Mesendoderm (in vitro differentiated cells): ENCODE measurements around the gene ZBTB7C.

ENCODE experiments used
- DNase-seq: peaks from one replicate; pipeline ENCODE4 v3.0.0; 2013
- H2AK5ac ChIP-seq: 2 replicates; pipeline ENCODE4 v1.6.1; 2013; ENCODE audit warnings: low read length, inconsistent platforms
- H2BK120ac ChIP-seq: 2 replicates; pipeline ENCODE4 v1.6.1; 2013; ENCODE audit warnings: low read depth, mild to moderate bottlenecking, low read length, moderate library complexity, mixed read lengths
- H2BK15ac ChIP-seq: replicated peaks from 2 replicates; pipeline ENCODE4 v1.6.1; 2013; ENCODE audit warnings: low read depth, mild to moderate bottlenecking, moderate library complexity
- H2BK5ac ChIP-seq: 2 replicates; pipeline ENCODE4 v1.6.1; 2013; ENCODE audit warnings: low read length, inconsistent platforms
- H3K18ac ChIP-seq: 2 replicates; pipeline ENCODE4 v1.6.1; 2013; ENCODE audit warnings: mild to moderate bottlenecking, low read length, mixed read lengths
- H3K23ac ChIP-seq: one replicate; pipeline ENCODE4 v1.6.1; 2013; ENCODE audit warnings: low read length
- H3K27ac ChIP-seq: 2 replicates; pipeline ENCODE4 v1.5.1; 2013; ENCODE audit warnings: low read depth, mild to moderate bottlenecking, inconsistent platforms, low read length, moderate library complexity
- H3K27me3 ChIP-seq: 2 replicates; pipeline ENCODE4 v1.6.1; 2013; ENCODE audit warnings: low read length, control low read depth, mild to moderate bottlenecking, inconsistent platforms; ENCODE audit not compliant: insufficient read depth, poor library complexity
- H3K36me3 ChIP-seq: 2 replicates; pipeline ENCODE4 v1.6.1; 2013; ENCODE audit warnings: low read length, inconsistent platforms; ENCODE audit not compliant: control insufficient read depth, insufficient read depth
- H3K4ac ChIP-seq: one replicate; pipeline ENCODE4 v1.6.1; 2013; ENCODE audit warnings: low read depth, mild to moderate bottlenecking, low read length, moderate library complexity
- H3K4me1 ChIP-seq: 2 replicates; pipeline ENCODE4 v1.6.1; 2013; ENCODE audit warnings: low read depth, low read length, inconsistent platforms; ENCODE audit not compliant: control insufficient read depth
- H3K4me2 ChIP-seq: 2 replicates; pipeline ENCODE4 v1.6.1; 2013; ENCODE audit warnings: low read length
- H3K4me3 ChIP-seq: 2 replicates; pipeline ENCODE4 v1.5.1; 2013; ENCODE audit warnings: mild to moderate bottlenecking, low read length
- H3K56ac ChIP-seq: one replicate; pipeline ENCODE4 v1.6.1; 2013; ENCODE audit warnings: low read length
- H3K79me1 ChIP-seq: 2 replicates; pipeline ENCODE4 v1.6.1; 2013; ENCODE audit warnings: low read length, inconsistent platforms
- H3K79me2 ChIP-seq: 2 replicates; pipeline ENCODE4 v1.6.1; 2013; ENCODE audit warnings: mild to moderate bottlenecking, low read length; ENCODE audit not compliant: control insufficient read depth, insufficient read depth
- H3K9ac ChIP-seq: 2 replicates; pipeline ENCODE4 v1.6.1; 2013; ENCODE audit warnings: low read length, inconsistent platforms
- H4K5ac ChIP-seq: one replicate; pipeline ENCODE4 v1.6.1; 2013; ENCODE audit warnings: low read length
- H4K8ac ChIP-seq: one replicate; pipeline ENCODE4 v1.6.1; 2013; ENCODE audit warnings: low read depth, mild to moderate bottlenecking, control low read depth, low read length, moderate library complexity
- WGBS: extraction: QIAGEN DNeasy Blood & Tissue Kit; methylation state at CpG from one replicate; pipeline ENCODE4 v1.1.7; 2013; ENCODE audit warnings: low lambda C conversion rate, missing lambda C conversion rate; ENCODE audit not compliant: insufficient coverage; ENCODE audit errors: extremely low coverage; 5-methylcytosine and 5-hydroxymethylcytosine counted together

Gene ZBTB7C

GRCh38 chr18:48323151-48323550 lies 86.0 kb downstream of the ZBTB7C start:
- Histone ChIP-seq H3K79me1 (no peaks in the 10 kb centered on the region), H3K23ac (no peak overlapping the region), H3K4me3 (no peak overlapping the region), H3K27me3 (no peaks in the 10 kb centered on the region), H2BK5ac (no peak overlapping the region), H2BK15ac (no peak overlapping the region), H3K79me2 (no peaks in the 10 kb centered on the region), H3K9ac (no peak overlapping the region), H3K56ac (no peak overlapping the region), H3K4me1 (peaks cover 4% of the 10 kb centered on the region), H3K27ac (no peak overlapping the region), H3K4ac (no peak overlapping the region), H3K4me2 (no peak overlapping the region), H4K8ac (no peak overlapping the region), H3K36me3 (no peaks in the 10 kb centered on the region), H2AK5ac (no peak overlapping the region), H4K5ac (no peak overlapping the region), H2BK120ac (no peak overlapping the region), H3K18ac (no peak overlapping the region)
- no CpG with 5 or more reads among the region's 2 CpGs for WGBS
- no peak for DNase-seq

- Histone ChIP-seq H4K8ac (no peak overlapping the region), H3K4me2 (no peak overlapping the region), H4K5ac (no peak overlapping the region), H3K36me3 (no peaks in the 10 kb centered on the region), H3K27me3 (no peaks in the 10 kb centered on the region), H3K79me1 (no peaks in the 10 kb centered on the region), H3K9ac (no peak overlapping the region), H3K18ac (no peak overlapping the region), H3K4me3 (no peak overlapping the region), H3K27ac (no peak overlapping the region), H3K79me2 (no peaks in the 10 kb centered on the region), H3K56ac (no peak overlapping the region), H3K4me1 (peaks cover 4% of the 10 kb centered on the region), H2BK15ac (no peak overlapping the region), H2AK5ac (no peak overlapping the region), H2BK120ac (no peak overlapping the region), H2BK5ac (no peak overlapping the region), H3K4ac (no peak overlapping the region), H3K23ac (no peak overlapping the region)
- no CpG with 5 or more reads among the region's 7 CpGs for WGBS
- DNase-seq, result no peak
Observed at GRCh38 chr18:48321536-48321935, 87.6 kb downstream of the ZBTB7C start.

GRCh38 chr18:48321121-48321520 lies 88.1 kb downstream of the ZBTB7C start:
- Histone ChIP-seq H3K27ac (no peak overlapping the region), H3K4ac (no peak overlapping the region), H3K79me2 (no peaks in the 10 kb centered on the region), H4K8ac (no peak overlapping the region), H3K9ac (no peak overlapping the region), H3K56ac (no peak overlapping the region), H3K23ac (no peak overlapping the region), H2BK120ac (no peak overlapping the region), H3K27me3 (no peaks in the 10 kb centered on the region), H2AK5ac (no peak overlapping the region), H3K4me1 (peaks cover 4% of the 10 kb centered on the region), H3K36me3 (no peaks in the 10 kb centered on the region), H3K4me3 (no peak overlapping the region), H2BK5ac (no peak overlapping the region), H2BK15ac (no peak overlapping the region), H3K18ac (no peak overlapping the region), H4K5ac (no peak overlapping the region), H3K79me1 (no peaks in the 10 kb centered on the region), H3K4me2 (no peak overlapping the region)
- no peak for DNase-seq
- WGBS, result no CpG with 5 or more reads among the region's 3 CpGs

GRCh38 chr18:48320639-48320945 lies 88.6 kb downstream of the ZBTB7C start:
- H4K8ac ChIP-seq, result no peak overlapping the region
- no peak overlapping the region for H3K18ac ChIP-seq

GRCh38 chr18:48319801-48320638 lies 89.2 kb downstream of the ZBTB7C start:
- no peak overlapping the region for H2AK5ac ChIP-seq
- no CpG with 5 or more reads among the region's 10 CpGs for WGBS
- peak; percentile 37 for DNase-seq

More at GRCh38 chr18:48320639-48320945, 88.6 kb downstream of the ZBTB7C start:
- Histone ChIP-seq H2BK15ac (no peak overlapping the region), H2AK5ac (no peak overlapping the region), H3K4me2 (no peak overlapping the region), H3K9ac (no peak overlapping the region), H3K23ac (no peak overlapping the region), H3K4me3 (no peak overlapping the region), H3K79me1 (no peaks in the 10 kb centered on the region), H3K27ac (no peak overlapping the region), H2BK120ac (no peak overlapping the region), H3K27me3 (no peaks in the 10 kb centered on the region), H3K4ac (no peak overlapping the region), H4K5ac (no peak overlapping the region), H3K79me2 (no peaks in the 10 kb centered on the region), H3K56ac (no peak overlapping the region), H3K4me1 (peaks cover 4% of the 10 kb centered on the region), H2BK5ac (no peak overlapping the region), H3K36me3 (no peaks in the 10 kb centered on the region)
- DNase-seq, result no peak
- WGBS, result no CpG with 5 or more reads among the region's 4 CpGs

GRCh38 chr18:48318436-48318835 lies 90.7 kb downstream of the ZBTB7C start:
- Histone ChIP-seq H3K79me2 (no peaks in the 10 kb centered on the region), H3K4me2 (no peak overlapping the region), H3K4me1 (peaks cover 8% of the 10 kb centered on the region), H2BK120ac (no peak overlapping the region), H2BK15ac (no peak overlapping the region), H3K56ac (no peak overlapping the region), H2BK5ac (no peak overlapping the region), H2AK5ac (no peak overlapping the region), H3K18ac (no peak overlapping the region), H4K5ac (no peak overlapping the region), H3K4me3 (no peak overlapping the region), H3K36me3 (no peaks in the 10 kb centered on the region), H3K27me3 (no peaks in the 10 kb centered on the region), H3K23ac (no peak overlapping the region), H4K8ac (no peak overlapping the region), H3K27ac (no peak overlapping the region), H3K4ac (no peak overlapping the region), H3K9ac (no peak overlapping the region), H3K79me1 (no peaks in the 10 kb centered on the region)
- no CpG with 5 or more reads among the region's 8 CpGs for WGBS
- peak; percentile 41 for DNase-seq

More at GRCh38 chr18:48319801-48320638, 89.2 kb downstream of the ZBTB7C start:
- Histone ChIP-seq H3K18ac (no peak overlapping the region), H3K4me2 (no peak overlapping the region), H3K27ac (no peak overlapping the region), H3K56ac (no peak overlapping the region), H3K23ac (no peak overlapping the region), H2BK15ac (no peak overlapping the region), H3K4me3 (no peak overlapping the region), H3K4ac (no peak overlapping the region), H3K36me3 (no peaks in the 10 kb centered on the region), H3K9ac (no peak overlapping the region), H3K27me3 (no peaks in the 10 kb centered on the region), H3K79me1 (no peaks in the 10 kb centered on the region), H4K8ac (no peak overlapping the region), H2BK120ac (no peak overlapping the region), H3K4me1 (peaks cover 4% of the 10 kb centered on the region), H3K79me2 (no peaks in the 10 kb centered on the region), H4K5ac (no peak overlapping the region), H2BK5ac (no peak overlapping the region)
